ENCODE results near the gene KLHL29. TPM values are rescaled to one million over a fixed set of nuclear protein-coding genes. Genes with fewer than 3 reads are reported as not detected.
A peak's percentile ranks its signal among the peaks of the same experiment; 100 is the strongest.

Gene KLHL29
- total RNA-seq, 4 donors from 2014 or later, result 4.8 to 17.0 (median 10.5) TPM

DNA sequence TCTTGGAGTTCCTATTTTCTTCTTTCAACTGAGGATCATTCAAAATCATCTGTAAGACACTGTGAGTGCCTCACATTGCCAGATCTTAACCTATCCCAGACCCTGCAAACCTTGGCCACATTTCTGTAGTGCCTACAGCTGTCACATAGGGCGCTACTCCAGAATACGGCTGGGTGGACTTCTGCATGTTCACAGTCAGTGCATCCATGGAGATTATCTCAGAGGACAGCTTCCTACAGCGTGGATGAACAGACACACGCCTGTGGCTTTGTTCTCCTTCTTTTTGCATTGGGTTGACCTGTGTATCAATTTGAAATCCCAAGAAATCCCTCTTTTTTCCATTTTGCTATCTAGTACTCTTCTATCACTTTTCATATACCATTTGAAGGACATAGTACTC, 1.9 kb upstream of the KLHL29 start:
- Histone ChIP-seq H3K27ac (no peak overlapping the region), H3K9me3 (no peaks in the 10 kb centered on the region), H3K4me3 (no peak overlapping the region), H3K27me3 (no peaks in the 10 kb centered on the region), H3K4me1 (no peaks in the 10 kb centered on the region), H3K36me3 (no peaks in the 10 kb centered on the region)
- no peak for DNase-seq
- intact Hi-C loops (cut with DNase I; ENCODE audit: low total_unique reads), result no loop called here
- TF ChIP-seq POLR2A (IDR thresholded peaks at IDR 0.05), result no peak
- TF ChIP-seq, protein P1, sequence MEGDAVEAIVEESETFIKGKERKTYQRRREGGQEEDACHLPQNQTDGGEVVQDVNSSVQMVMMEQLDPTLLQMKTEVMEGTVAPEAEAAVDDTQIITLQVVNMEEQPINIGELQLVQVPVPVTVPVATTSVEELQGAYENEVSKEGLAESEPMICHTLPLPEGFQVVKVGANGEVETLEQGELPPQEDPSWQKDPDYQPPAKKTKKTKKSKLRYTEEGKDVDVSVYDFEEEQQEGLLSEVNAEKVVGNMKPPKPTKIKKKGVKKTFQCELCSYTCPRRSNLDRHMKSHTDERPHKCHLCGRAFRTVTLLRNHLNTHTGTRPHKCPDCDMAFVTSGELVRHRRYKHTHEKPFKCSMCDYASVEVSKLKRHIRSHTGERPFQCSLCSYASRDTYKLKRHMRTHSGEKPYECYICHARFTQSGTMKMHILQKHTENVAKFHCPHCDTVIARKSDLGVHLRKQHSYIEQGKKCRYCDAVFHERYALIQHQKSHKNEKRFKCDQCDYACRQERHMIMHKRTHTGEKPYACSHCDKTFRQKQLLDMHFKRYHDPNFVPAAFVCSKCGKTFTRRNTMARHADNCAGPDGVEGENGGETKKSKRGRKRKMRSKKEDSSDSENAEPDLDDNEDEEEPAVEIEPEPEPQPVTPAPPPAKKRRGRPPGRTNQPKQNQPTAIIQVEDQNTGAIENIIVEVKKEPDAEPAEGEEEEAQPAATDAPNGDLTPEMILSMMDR (IDR thresholded peaks at IDR 0.05), result no peak

DNA sequence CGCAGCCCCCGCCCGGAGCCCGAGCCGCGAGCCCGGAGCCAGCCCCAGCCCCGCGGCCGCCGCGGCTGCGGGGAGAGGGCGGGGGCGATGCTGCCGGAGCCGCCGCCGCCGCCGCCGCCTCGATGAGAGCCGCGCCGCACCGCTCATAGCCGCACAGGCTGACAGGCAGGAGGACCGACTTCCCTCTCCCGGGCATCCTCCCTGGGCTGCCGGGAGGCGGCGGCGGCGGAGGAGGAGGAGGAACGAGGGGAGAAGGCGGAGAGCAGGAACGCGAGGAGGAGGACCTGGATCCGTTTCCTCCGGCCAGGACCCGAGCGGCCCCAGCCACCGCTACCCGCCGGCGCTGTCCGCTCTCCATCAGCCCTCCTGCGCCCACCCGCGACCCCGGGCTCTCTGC, 370 bp downstream of the KLHL29 start:
- Histone ChIP-seq H3K27ac (peak overlapping the region; percentile 86 to 91), H3K36me3 (no peaks in the 10 kb centered on the region), H3K4me1 (no peaks in the 10 kb centered on the region), H3K9me3 (no peaks in the 10 kb centered on the region), H3K27me3 (no peaks in the 10 kb centered on the region), H3K4me3 (peak overlapping the region; percentile 70 to 81)
- intact Hi-C loops (cut with DNase I; ENCODE audit: low total_unique reads), result no loop called here
- TF ChIP-seq POLR2A (IDR thresholded peaks at IDR 0.05), result no peak
- TF ChIP-seq, protein P1 (IDR thresholded peaks at IDR 0.05), result no peak
- DNase-seq, result peak; percentile 31 to 41

DNA sequence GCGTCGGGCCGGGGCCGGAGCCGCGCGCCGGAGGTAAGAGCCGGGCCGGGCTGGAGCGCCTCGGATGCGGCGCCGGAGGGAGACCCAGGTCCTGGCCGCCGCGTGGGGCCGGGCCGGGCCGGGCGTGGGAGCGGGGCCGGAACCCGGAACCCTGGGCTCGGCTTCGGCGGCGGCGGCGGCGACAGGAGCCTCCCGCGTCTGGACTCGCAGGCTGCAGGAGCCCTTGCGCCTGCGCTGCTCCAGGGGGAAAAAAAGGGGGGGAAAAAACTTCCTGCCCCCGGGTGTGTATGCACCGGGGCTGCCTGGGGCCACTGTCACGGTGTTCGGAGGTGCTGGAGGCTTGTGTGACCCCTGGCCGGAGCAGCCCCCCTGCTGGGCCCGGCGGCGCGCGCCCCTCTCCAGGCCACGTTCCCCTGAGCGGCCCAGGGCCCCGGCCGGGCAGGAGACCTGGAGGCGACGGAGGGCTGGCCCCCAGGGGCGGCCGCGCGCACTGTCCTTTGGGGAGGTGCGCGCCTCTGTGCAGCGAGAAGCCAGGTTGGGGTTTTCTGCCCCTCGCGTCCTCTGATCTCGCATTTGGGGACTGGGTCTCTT, 864 bp downstream of the KLHL29 start:
- H3K4me1 ChIP-seq, result no peaks in the 10 kb centered on the region
- no peaks in the 10 kb centered on the region for H3K36me3 ChIP-seq
- DNase-seq, result peak; percentile 28 to 31
- no peaks in the 10 kb centered on the region for H3K9me3 ChIP-seq
- no peaks in the 10 kb centered on the region for H3K27me3 ChIP-seq
- peak overlapping the region; percentile 86 to 91 for H3K27ac ChIP-seq
- intact Hi-C loops (cut with DNase I; ENCODE audit: low total_unique reads), result no loop called here
- peak overlapping the region; percentile 70 to 81 for H3K4me3 ChIP-seq
- TF ChIP-seq, protein P1 (IDR thresholded peaks at IDR 0.05), result no peak
- TF ChIP-seq POLR2A (IDR thresholded peaks at IDR 0.05), result no peak

DNA sequence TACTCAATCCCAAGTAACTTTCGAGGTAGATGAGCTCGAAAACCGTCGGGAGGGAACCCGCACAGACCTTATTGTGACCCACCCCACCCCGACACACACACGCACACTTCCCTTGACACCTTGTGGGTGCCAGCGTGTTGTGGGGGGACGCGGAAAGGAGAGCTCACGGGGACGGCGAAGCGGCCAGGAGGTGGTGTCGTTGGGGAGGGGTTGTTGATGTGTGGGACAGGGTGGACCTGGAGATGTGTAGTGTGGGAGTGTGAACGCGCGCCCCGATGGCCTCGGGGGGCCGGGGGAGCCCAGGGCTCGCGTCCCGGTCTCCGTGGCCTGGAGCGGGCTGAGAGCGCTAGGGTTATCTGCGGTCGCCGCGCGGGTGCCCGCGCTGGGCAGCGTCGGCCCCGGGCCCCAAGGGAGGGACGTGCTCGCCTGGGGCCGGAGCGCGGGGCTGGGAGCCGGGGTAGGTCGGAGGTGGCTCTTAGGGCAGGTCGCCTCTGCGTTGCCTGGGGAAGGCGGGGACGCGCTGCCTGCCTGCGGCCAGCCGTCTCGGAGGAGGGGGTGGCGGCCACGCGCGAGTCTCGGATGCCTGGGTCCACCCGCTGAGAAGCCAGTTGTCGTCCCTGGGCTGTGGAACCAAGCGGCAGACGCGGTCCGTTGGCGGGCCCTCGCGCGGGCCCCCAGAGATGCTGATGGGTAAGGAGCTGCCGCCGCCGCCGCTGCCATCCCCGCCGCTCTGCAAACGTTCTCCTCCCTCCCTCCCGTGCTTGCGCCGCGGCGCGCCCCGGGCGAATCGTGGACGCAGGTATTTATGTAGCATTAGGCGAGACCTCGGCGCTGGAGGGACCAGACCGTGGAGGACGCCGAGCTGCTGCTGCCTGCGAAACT, 1.6 kb downstream of the KLHL29 start:
- DNase-seq, result peak; percentile 33 to 44

More for the DNA sequence above, 1.6 kb downstream of the KLHL29 start:
- Histone ChIP-seq H3K27ac (peak overlapping the region; percentile 86 to 91), H3K36me3 (no peaks in the 10 kb centered on the region), H3K9me3 (no peaks in the 10 kb centered on the region), H3K4me1 (no peaks in the 10 kb centered on the region), H3K27me3 (no peaks in the 10 kb centered on the region), H3K4me3 (peak overlapping the region; percentile 70 to 81)
- TF ChIP-seq, protein P1 (IDR thresholded peaks at IDR 0.05), result no peak
- no peak for TF ChIP-seq POLR2A (IDR thresholded peaks at IDR 0.05)
- intact Hi-C loops (cut with DNase I; ENCODE audit: low total_unique reads), result no loop called here
